Muscle of leg (tissue), 11 donors: ENCODE data around the gene HBQ1. TPM values are rescaled to one million over a fixed set of nuclear protein-coding genes. Genes with fewer than 3 reads are reported as not detected.
"Not testable (repeated sequence)": the region's sequence is repeated elsewhere in the genome, so short reads cannot be mapped to it uniquely, and the experiment has no call there.

Experiments used
- DNase-seq: peaks from one replicate; pipeline ENCODE4 v3.0.0; 2013
- H3K27ac ChIP-seq: one replicate; pipeline ENCODE4 v1.5.1; 2013; ENCODE audit warnings: mild to moderate bottlenecking, low read length, control low read depth
- H3K27me3 ChIP-seq: one replicate; pipeline ENCODE4 v1.6.1; 2013; ENCODE audit warnings: low read length; ENCODE audit not compliant: control insufficient read depth, insufficient read depth
- H3K36me3 ChIP-seq: one replicate; pipeline ENCODE4 v1.6.1; 2013; ENCODE audit warnings: low read length; ENCODE audit not compliant: control insufficient read depth, insufficient read depth
- H3K4me1 ChIP-seq: one replicate; pipeline ENCODE4 v1.6.1; 2013; ENCODE audit warnings: low read length; ENCODE audit not compliant: control insufficient read depth, insufficient read depth
- H3K4me3 ChIP-seq: one replicate; pipeline ENCODE4 v1.5.1; 2013; ENCODE audit warnings: low read length, control low read depth
- H3K9me3 ChIP-seq: replicated peaks from 2 replicates; pipeline ENCODE4 v1.6.1; 2013; ENCODE audit warnings: low read depth, low read length; ENCODE audit not compliant: control insufficient read depth
- WGBS: methylation state at CpG from one replicate; pipeline ENCODE4 v1.1.5; 2013; ENCODE audit warnings: missing lambda C conversion rate; ENCODE audit not compliant: insufficient coverage; 5-methylcytosine and 5-hydroxymethylcytosine counted together
- polyA plus RNA-seq, 8 donors: library from polyadenylated mRNA; unstranded; fragments of 120-200 nt; gene quantifications; one replicate each; pipeline versions ENCODE4 v1.2.1 to v1.2.3, GENCODE V29; 2013; ENCODE audit warnings: inconsistent platforms in 1 of 8, low replicate concordance in 1 of 8; ENCODE audit not compliant: insufficient read length in 8 of 8, insufficient read depth in 1 of 8
- total RNA-seq: library from RNA; stranded (reverse); fragments of 120-200 nt; gene quantifications from one replicate; pipeline ENCODE4 v1.2.4, GENCODE V29; 2013

Gene HBQ1
- total and polyA plus RNA-seq, 9 donors, result 0.85 to 3.2 (median 2.0) TPM

GRCh38 chr16:160242-160641 lies 20.0 kb upstream of the HBQ1 start:
- peaks cover 49% of the 10 kb centered on the region for H3K27me3 ChIP-seq
- H3K4me1 ChIP-seq, DNase-seq, H3K27ac ChIP-seq, H3K9me3 ChIP-seq, H3K36me3 ChIP-seq, H3K4me3 ChIP-seq: not testable (repeated sequence)
- 80% methylated on average over 1 of the region's 20 CpGs for WGBS

- Histone ChIP-seq H3K36me3 (no peaks in the 10 kb centered on the region), H3K27me3 (peaks cover 50% of the 10 kb centered on the region), H3K4me3 (no peak overlapping the region), H3K27ac (no peak overlapping the region), H3K4me1 (peaks cover 8% of the 10 kb centered on the region), H3K9me3 (no peaks in the 10 kb centered on the region)
- no peak for DNase-seq
- 48% methylated on average over 13 of the region's 18 CpGs for WGBS
Measured at GRCh38 chr16:160691-161190, 19.5 kb upstream of the HBQ1 start.

DNA sequence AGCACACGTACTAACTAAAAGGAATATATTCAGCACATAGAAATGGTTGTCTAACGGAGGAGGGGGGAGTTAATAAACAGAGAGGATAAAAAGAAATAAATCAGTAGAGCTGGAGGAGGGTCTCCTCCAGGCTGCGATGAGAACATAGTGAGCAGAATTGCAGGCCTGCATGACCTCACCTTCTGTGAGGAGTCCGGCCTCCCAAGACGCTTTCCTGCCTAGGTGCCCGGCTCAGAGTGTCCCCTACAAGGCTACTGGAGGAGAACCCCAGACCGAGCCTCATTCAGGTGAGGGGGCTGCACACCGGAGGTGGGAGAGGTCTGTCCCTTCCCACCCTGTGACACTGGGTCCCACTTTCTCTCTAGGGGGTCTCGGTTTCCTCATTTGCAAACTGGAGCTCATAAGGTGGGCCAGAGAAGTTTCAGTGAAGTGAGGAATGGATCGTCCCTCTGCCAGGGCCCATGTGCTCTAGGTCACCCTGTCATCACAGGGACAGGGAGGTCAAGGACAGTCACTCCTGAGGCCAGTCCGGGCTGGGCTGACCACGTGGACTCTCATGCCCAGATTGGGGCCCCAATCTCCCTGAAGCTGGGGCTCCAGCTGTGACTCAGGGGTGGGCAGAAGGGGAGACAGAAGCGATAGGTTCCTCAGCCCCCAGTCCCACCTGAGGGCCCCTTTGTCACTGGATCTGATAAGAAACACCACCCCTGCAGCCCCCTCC lies 17.8 kb upstream of the HBQ1 start:
- DNase-seq, result no peak
- Histone ChIP-seq H3K27me3 (peaks cover 55% of the 10 kb centered on the region), H3K36me3 (no peaks in the 10 kb centered on the region), H3K4me3 (no peak overlapping the region), H3K9me3 (no peaks in the 10 kb centered on the region), H3K27ac (no peak overlapping the region), H3K4me1 (peaks cover 17% of the 10 kb centered on the region)
- 93% methylated on average over 4 of the region's 13 CpGs for WGBS

GRCh38 chr16:163139-163538 lies 17.1 kb upstream of the HBQ1 start:
- not testable (repeated sequence) for DNase-seq, H3K27ac ChIP-seq, H3K9me3 ChIP-seq, H3K36me3 ChIP-seq, H3K4me3 ChIP-seq
- WGBS, result 76% methylated on average over 4 of the region's 10 CpGs
- peaks cover 59% of the 10 kb centered on the region for H3K27me3 ChIP-seq
- peaks cover 17% of the 10 kb centered on the region for H3K4me1 ChIP-seq

DNA sequence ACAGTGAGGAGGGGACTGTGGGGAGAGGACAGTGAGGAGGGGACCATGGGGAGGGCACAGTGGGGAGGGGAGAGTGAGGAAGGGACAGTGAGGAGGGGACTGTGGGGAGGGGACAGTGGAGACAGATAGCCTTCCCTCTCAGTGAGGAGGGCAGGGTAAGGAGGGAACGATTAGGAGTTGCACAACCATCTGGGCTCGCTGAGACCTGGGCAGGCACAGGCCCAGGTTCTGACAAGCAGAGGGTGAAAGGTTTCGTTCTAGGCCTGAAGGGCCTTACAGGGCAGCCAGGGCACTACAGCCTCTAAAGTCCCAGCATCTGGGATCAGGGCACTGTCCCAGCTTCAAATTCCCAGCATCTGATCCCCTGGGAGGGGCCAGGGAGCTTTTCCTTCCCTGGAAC lies 16.6 kb upstream of the HBQ1 start:
- H3K27me3 ChIP-seq, result peaks cover 62% of the 10 kb centered on the region

DNA sequence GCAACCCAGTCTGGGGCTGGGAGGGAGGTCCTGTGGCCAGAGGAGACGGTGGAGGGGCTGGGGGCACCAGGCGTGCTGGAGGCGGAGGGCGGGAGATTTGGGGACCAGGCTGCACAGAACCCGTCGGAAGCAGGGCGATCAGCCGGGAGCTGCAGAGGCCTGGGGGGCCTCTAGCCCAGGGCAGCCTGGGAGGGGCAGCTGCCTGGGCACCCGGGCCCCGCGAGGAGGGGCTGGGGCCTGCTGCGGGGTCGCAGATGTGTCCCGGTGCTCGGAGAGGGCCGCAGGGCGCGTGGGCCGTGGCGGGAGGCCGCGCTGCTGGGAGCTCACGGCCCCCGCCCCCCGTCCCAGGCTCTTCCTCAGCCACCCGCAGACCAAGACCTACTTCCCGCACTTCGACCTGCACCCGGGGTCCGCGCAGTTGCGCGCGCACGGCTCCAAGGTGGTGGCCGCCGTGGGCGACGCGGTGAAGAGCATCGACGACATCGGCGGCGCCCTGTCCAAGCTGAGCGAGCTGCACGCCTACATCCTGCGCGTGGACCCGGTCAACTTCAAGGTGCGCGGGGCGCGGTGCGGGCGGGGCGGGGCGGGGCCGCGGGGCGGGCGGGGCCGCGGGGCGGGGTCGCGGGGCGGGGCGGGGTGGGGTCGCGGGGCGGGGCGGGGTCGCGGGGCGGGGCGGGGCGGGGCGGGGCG lies 16.0 kb upstream of the HBQ1 start:
- not testable (repeated sequence) for H3K36me3 ChIP-seq, H3K9me3 ChIP-seq, DNase-seq, H3K4me3 ChIP-seq, H3K27ac ChIP-seq
- peaks cover 65% of the 10 kb centered on the region for H3K27me3 ChIP-seq
- WGBS, result no CpG with 5 or more reads among the region's 80 CpGs
- H3K4me1 ChIP-seq, result peaks cover 17% of the 10 kb centered on the region

More for the DNA sequence above, 16.6 kb upstream of the HBQ1 start:
- H3K36me3 ChIP-seq, H3K4me3 ChIP-seq, H3K27ac ChIP-seq, H3K9me3 ChIP-seq, DNase-seq: not testable (repeated sequence)
- no CpG with 5 or more reads among the region's 3 CpGs for WGBS
- H3K4me1 ChIP-seq, result peaks cover 17% of the 10 kb centered on the region

DNA sequence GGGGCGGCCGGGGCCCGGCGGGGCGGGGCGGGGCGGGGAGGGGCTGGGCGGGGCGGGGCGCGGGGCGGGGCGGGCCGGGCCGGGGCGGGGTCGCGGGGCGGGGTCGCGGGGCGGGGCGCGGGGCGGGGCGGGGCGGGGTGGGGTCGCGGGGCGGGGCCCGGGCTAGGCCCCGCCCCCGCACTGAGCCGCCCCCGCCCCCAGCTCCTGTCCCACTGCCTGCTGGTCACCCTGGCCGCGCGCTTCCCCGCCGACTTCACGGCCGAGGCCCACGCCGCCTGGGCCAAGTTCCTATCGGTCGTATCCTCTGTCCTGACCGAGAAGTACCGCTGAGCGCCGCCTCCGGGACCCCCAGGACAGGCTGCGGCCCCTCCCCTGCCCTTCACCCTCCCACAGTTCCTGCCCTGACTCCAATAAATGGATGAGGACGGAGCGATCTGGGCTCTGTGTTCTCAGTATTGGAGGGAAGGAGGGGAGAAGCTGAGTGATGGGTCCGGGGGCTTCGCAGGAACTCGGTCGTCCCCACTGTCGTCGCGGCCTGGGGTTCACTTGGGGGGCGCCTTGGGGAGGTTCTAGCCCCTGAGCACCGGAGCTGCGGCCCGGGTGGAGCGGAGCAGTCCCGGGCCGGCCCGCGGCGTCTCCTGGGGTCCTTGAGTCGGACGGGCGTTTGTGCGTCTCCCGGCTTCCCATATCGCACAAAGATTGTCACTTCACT lies 15.3 kb upstream of the HBQ1 start:
- no peaks in the 10 kb centered on the region for H3K9me3 ChIP-seq
- peaks cover 67% of the 10 kb centered on the region for H3K27me3 ChIP-seq
- under 1% methylated on average over 40 of the region's 77 CpGs for WGBS
- peaks cover 17% of the 10 kb centered on the region for H3K4me1 ChIP-seq
- H3K27ac ChIP-seq, result no peak overlapping the region
- H3K4me3 ChIP-seq, result peak overlapping the region; percentile 13
- no peaks in the 10 kb centered on the region for H3K36me3 ChIP-seq
- no peak for DNase-seq

- Histone ChIP-seq H3K4me1 (peaks cover 17% of the 10 kb centered on the region), H3K27me3 (peaks cover 73% of the 10 kb centered on the region), H3K4me3 (peak within 1 kb of the TSS; percentile 13), H3K9me3 (no peaks in the 10 kb centered on the region), H3K36me3 (no peaks in the 10 kb centered on the region), H3K27ac (no peak within 1 kb of the TSS)
- no peak for DNase-seq
- 2% methylated on average over 73 of the region's 75 CpGs for WGBS
Measured at GRCh38 chr16:165539-166374, 14.5 kb upstream of the HBQ1 start, which contains the start of gene HBM. HBM (plus strand) TSS chr16:165978; CDS start chr16:165998, 20 bp downstream.

DNA sequence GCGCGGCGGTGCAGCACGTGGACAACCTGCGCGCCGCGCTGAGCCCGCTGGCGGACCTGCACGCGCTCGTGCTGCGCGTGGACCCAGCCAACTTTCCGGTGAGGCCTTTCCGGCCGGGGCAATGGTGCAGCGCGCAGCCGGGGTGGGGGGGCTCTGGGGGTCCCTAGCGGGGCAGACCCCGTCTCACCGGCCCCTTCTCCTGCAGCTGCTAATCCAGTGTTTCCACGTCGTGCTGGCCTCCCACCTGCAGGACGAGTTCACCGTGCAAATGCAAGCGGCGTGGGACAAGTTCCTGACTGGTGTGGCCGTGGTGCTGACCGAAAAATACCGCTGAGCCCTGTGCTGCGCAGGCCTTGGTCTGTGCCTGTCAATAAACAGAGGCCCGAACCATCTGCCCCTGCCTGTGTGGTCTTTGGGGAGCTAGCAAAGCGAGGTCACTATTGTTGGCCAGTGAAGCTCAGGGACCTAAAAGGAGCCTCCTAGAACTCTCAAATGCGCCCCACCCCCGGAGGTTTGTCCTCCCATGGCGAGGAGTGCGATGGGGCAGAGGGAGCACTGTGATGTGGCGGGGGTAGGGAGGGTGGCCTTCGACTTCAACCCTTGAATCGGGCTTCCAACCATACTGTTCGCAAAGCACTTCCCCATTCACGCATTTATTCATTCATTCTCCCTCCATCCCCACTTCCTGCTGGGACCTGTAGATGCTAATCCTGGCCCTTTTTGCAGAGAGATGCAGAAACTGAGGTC lies 13.7 kb upstream of the HBQ1 start:
- peaks cover 74% of the 10 kb centered on the region for H3K27me3 ChIP-seq
- no peak overlapping the region for H3K4me3 ChIP-seq
- WGBS, result 3% methylated on average over 41 of the region's 45 CpGs

More for the DNA sequence above, 13.7 kb upstream of the HBQ1 start:
- no peaks in the 10 kb centered on the region for H3K9me3 ChIP-seq
- peaks cover 17% of the 10 kb centered on the region for H3K4me1 ChIP-seq
- no peak overlapping the region for H3K27ac ChIP-seq
- DNase-seq, result no peak
- no peaks in the 10 kb centered on the region for H3K36me3 ChIP-seq
